Vagina (tissue), 2 donors: ENCODE data around the gene CATSPERE.

Source experiments
- CTCF ChIP-seq, 3 experiments: fragments of 450-650 bp in 2 of 3; fragments of 200-600 bp in 1 of 3; sonication (generic) in 1 of 3; IDR thresholded peaks; one replicate each; pipeline ENCODE4 v1.5.1; 2017 to 2019; ENCODE audit warnings: antibody characterized with exemption in 3 of 3, mild to moderate bottlenecking in 2 of 3, moderate library complexity in 2 of 3
- POLR2A ChIP-seq, 2 donors: fragments of 450-650 bp; IDR thresholded peaks; one replicate each; pipeline ENCODE4 v1.6.1; 2017; ENCODE audit warnings: antibody characterized with exemption in 2 of 2, mild to moderate bottlenecking in 2 of 2, moderate library complexity in 2 of 2
- POLR2AphosphoS5 ChIP-seq, 2 donors: sonication (generic); formaldehyde crosslinking; IDR thresholded peaks; one replicate each; pipeline ENCODE4 v1.9.0; 2017; ENCODE audit warnings: antibody characterized with exemption in 2 of 2, mild to moderate bottlenecking in 2 of 2, low read depth in 1 of 2; ENCODE audit not compliant: insufficient read depth in 1 of 2

DNA sequence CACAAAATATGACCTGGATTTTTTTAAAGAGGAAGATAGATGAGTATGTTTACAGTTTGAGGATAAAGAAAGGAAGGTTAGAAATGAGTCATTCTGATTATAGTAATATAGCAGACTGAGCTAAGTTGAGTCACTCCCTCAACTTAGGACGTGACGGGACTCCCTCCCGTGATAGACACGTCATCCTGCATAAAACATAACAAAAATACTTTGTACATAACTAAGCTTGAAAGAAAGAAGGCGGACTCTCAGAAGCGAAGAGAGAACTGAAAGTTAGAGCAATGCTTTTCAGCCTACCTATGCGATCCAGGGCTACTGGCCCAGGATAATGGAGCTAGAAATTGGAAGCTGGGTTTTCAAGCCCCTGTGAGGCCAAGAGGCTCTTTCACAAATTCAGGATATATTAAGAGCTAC is 138.9 kb downstream of the CATSPERE start:
- TF ChIP-seq CTCF (IDR thresholded peaks at IDR 0.05) (no peak), POLR2AphosphoS5 (IDR thresholded peaks at IDR 0.05; ENCODE audit: insufficient read depth in 1 of 2, low read depth in 1 of 2) (peak in 1 of 2 donors; percentile 83), POLR2A (IDR thresholded peaks at IDR 0.05) (no peak)
